Stimulated activated CD8-positive, alpha-beta memory T cell treated with anti-CD3 and anti-CD28 coated beads, Interleukin-7, amount 100 ng/mL, for 48 hours (primary cell): ENCODE results near the gene LYSET.
"Not testable (repeated sequence)": the region's sequence is repeated elsewhere in the genome, so short reads cannot be mapped to it uniquely, and the experiment has no call there.

ENCODE experiments used
- DNase-seq, 2 donors: peaks; one replicate each; pipeline ENCODE4 v3.0.0-alpha.2; 2020; ENCODE audit warnings: low read depth in 1 of 2; ENCODE audit errors: extremely low read depth in 1 of 2

Gene LYSET

GRCh38 chr14:93214598-93214997 lies 29.5 kb downstream of the LYSET start:
- DNase-seq: no peak

DNA sequence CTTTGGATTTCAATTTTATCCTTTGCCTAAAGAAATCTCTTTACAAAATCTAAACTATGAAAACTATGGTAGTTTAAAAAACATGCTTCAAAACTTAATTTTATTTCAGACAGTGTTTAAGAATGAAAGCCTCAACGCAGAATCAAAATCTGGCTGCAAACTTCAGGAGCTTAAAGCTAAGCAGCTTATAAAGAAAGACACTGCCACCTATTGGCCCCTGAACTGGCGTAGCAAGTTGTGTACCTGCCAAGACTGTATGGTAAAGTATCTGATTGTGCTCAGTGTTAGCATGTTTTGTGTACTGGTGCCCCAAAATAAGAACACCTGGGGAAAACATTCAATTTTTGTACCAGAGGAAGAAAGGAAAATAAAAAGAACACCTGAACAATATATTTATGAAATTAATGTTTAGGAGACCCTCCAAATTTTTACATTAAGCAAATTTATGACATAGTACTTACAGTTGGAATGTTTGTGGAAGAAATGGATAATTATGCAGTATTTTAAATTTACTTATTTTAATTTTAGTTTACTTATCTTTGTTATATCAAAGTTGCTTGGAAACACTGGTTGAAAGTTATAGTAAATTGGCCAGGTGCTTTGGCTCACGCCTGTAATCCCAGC lies 34.1 kb downstream of the LYSET start:
- no peak for DNase-seq

GRCh38 chr14:93220509-93220908 lies 35.4 kb downstream of the LYSET start:
- DNase-seq: no peak

DNA sequence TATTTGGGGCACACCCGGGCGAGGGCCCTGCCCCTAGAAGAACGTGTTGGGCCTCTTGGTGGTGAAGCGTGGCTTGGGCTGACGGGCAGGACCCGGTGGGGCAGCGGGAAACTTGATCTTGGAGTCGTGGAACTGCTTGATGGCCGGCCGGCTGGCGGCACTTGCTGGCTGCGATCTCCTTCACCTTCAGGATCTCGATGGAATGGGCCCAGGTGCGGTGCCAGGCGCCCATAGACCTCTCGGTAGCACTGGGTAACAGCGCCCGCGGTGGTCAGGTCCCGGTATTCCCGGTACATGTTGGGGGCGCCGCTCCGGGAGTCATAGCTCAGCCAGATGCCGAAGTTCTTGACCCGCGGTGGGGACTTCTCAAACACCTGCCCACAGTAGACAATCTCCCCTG lies 38.4 kb downstream of the LYSET start:
- no peak for DNase-seq

DNA sequence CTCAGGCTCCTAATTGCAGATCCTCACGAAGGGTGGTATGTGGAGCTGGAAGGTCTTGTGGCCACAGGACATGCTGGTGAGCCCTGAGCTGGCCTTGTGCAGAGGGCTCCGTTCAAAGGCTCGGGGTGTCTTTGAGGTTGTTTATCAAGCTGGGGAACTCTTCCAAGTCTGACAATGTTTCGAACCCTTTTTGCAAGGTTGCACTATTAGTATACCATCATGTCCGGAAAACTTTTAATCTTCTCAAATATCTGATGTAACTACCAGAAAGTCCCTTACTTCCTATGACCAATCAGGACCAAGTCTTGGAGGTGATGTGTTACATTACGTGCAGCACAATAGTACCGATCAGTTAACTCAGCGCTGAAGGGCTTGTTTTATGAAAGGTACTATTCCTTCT lies 43.4 kb downstream of the LYSET start:
- no peak for DNase-seq

- no peak for DNase-seq
These were observed 45.4 kb downstream of the LYSET start for GRCh38 chr14:93230539-93230938.

DNA sequence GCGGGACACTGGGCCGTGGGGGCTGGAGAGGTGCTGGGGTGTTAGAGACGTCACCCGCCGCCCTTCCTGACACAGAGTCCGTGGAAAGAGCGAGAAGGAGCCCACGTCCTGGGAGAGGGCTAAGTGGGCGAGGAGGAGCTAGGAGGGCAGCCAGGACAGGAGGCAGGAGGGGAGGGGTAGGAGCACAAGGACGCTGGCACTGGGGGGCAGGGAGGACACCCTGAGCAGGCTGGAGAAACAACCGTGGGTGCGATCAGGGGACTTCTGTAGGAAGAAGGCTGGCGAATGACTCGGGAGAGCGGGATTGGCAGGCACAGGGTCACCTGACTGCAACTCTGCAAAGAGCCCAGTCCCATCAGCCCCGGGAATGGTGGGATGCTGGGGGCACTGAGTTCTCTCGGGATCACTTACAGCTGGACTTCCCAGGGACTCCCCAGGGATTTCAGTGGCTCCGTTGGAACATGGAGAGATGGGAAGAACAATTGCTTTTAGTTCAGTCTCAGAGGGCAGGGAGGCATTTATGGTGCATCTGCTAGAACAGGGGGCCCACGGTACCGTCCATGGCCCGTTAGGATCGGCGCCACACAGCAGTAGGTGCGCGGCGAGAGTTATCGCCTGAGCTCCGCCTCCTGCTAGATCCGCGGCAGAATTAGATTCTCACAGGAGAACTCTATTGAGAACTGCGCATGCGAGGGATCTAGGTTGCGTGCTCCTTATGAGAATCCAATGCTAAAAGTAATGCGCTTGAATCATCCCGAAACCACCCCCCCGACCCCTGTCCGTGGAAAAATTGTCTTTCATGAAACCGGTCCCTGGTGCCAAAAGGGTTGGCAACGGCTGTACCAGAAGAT lies 46.2 kb downstream of the LYSET start:
- no peak for DNase-seq

- no peak for DNase-seq
These were observed 47.0 kb downstream of the LYSET start for GRCh38 chr14:93232159-93232558.

DNA sequence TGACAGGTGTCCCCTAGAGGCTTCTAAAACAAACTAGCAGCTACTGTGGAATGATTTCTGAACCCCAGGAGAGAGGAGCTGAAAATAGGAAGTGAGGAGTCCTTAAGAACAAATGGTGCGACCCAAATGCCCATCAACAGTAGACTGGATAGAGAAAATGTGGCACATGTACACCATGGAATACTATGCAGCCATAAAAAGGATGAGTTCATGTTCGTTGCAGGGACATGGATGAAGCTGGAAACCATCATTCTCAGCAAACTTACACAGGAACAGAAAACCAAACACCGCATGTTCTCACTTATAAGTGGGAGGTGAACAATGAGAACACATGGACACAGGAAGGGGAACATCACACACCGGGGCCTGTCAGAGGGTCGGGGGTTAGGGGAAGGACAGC lies 48.0 kb downstream of the LYSET start:
- DNase-seq: not testable (repeated sequence)

DNA sequence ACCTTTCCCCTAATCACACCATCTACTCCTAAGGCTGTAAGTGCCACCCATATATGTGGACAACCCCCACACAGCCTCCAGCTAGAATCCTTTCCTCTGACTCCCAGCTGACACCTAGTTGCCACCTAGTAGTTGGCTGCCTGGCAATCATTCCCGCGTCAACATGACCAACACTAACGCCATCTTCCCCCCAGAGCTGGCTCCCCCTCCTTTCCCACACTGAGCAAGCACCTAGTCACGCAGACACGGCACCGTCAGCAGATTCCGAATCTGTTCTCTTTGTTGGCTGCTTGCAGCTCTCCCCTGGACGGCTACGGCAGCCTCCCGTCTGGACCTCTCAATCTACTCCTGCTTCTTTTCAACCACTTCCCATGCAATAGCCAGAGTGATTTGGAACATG lies 49.7 kb downstream of the LYSET start:
- no peak for DNase-seq
